Tibial artery (tissue), 4 donors: Measurements from ENCODE around the gene CD320.
"Not testable (repeated sequence)": the region's sequence is repeated elsewhere in the genome, so short reads cannot be mapped to it uniquely, and the experiment has no call there.

Experiments
- DNase-seq, 2 donors: peaks; one replicate each; pipeline ENCODE4 v3.0.0-alpha.2; 2019
- H3K27ac ChIP-seq, 2 donors: fragments of 200-600 bp; sonication (generic) in 1 of 2; 1 replicate in 1 of 2; 2 replicates in 1 of 2; pipeline ENCODE4 v1.5.1; 2018 to 2019; ENCODE audit warnings: mild to moderate bottlenecking in 1 of 2
- H3K27me3 ChIP-seq, 2 donors: fragments of 200-600 bp; sonication (generic) in 1 of 2; one replicate each; pipeline versions ENCODE4 v1.5.1 to v1.6.0; 2016 to 2019
- H3K36me3 ChIP-seq, 3 donors: fragments of 200-600 bp; sonication (generic) in 2 of 3; one replicate each; pipeline ENCODE4 v1.5.1; 2016 to 2019; ENCODE audit warnings: mild to moderate bottlenecking in 2 of 3
- H3K4me1 ChIP-seq, 4 donors: fragments of 200-600 bp; sonication (generic) in 2 of 4; 1 replicate in 3 of 4; 2 replicates in 1 of 4; pipeline ENCODE4 v1.5.1; 2016 to 2019
- H3K4me3 ChIP-seq, 2 donors: fragments of 200-600 bp; sonication (generic) in 1 of 2; 1 replicate in 1 of 2; 2 replicates in 1 of 2; pipeline ENCODE4 v1.5.1; 2018 to 2019; ENCODE audit warnings: mild to moderate bottlenecking in 2 of 2
- H3K9me3 ChIP-seq, 3 donors: fragments of 200-600 bp; sonication (generic) in 1 of 3; one replicate each; pipeline ENCODE4 v1.5.1; 2016 to 2019
- intact Hi-C: fragments of 100-400 bp; cut with DNase I; formaldehyde crosslinking; loops from one replicate; pipeline ENCODE4 v1.15.0; 2023; ENCODE audit warnings: low total_unique reads
- TF ChIP-seq, protein P1 (sequence below), 2 experiments: fragments of 200-600 bp in 1 of 2; fragments of 450-650 bp in 1 of 2; IDR thresholded peaks; one replicate each; pipeline ENCODE4 v1.5.1; 2017 to 2019; ENCODE audit warnings: antibody characterized with exemption in 2 of 2, mild to moderate bottlenecking in 1 of 2, moderate library complexity in 1 of 2

The CD320 gene

DNA sequence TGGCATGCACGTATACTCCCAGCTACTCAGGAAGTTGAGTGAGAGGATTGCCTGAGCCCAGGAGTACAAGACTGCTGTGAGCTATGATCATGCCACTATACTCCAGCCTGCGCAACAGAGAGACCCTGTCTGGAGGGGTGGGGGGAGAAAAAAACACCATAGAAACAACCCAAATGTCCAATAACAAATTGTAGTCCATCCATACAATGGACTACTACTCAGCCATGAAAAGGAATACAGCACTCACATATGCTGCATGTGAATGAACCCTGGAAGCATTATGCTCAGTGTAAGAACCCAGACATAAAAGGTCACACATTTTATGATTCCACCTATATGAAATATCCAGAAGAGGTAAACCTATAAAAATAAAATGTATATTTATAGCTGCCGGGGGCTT, 42.3 kb downstream of the CD320 start:
- intact Hi-C loops: loop anchor here (10.0 kb wide), 2 partner anchors 239 to 379 kb away; partner anchors contain the start of gene PRAM1
- TF ChIP-seq, protein P1, sequence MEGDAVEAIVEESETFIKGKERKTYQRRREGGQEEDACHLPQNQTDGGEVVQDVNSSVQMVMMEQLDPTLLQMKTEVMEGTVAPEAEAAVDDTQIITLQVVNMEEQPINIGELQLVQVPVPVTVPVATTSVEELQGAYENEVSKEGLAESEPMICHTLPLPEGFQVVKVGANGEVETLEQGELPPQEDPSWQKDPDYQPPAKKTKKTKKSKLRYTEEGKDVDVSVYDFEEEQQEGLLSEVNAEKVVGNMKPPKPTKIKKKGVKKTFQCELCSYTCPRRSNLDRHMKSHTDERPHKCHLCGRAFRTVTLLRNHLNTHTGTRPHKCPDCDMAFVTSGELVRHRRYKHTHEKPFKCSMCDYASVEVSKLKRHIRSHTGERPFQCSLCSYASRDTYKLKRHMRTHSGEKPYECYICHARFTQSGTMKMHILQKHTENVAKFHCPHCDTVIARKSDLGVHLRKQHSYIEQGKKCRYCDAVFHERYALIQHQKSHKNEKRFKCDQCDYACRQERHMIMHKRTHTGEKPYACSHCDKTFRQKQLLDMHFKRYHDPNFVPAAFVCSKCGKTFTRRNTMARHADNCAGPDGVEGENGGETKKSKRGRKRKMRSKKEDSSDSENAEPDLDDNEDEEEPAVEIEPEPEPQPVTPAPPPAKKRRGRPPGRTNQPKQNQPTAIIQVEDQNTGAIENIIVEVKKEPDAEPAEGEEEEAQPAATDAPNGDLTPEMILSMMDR (IDR thresholded peaks at IDR 0.05): no peak

DNA sequence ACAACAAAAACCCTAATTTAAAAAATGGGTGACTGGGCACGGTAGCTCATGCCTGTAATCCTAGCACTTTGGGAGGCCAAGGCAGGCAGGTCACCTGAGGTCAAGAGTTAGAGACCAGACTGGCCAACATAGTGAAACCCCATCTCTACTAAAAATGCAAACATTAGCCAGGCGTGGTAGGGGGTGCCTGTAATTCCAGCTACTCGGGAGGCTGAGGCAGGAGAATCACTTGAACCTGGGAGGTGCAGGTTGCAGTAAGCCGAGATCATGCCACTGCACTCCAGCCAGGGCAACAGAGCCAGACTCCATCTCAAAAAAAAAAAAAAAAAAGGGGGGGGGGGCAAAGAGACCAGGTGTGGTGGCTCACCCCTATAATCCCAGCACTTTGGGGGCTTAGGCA, 43.9 kb downstream of the CD320 start:
- peaks cover 0 to 15% (median 5%) of the 10 kb centered on the region in 3 donors for H3K36me3 ChIP-seq
- H3K4me3 ChIP-seq, H3K27ac ChIP-seq, H3K9me3 ChIP-seq, DNase-seq, H3K27me3 ChIP-seq, H3K4me1 ChIP-seq: not testable (repeated sequence)
- intact Hi-C loops: loop anchor here (10.0 kb wide), 2 partner anchors 241 to 381 kb away; partner anchors contain the start of gene PRAM1

More for the DNA sequence above, 42.3 kb downstream of the CD320 start:
- H3K36me3 ChIP-seq: peaks cover 0 to 15% (median 5%) of the 10 kb centered on the region in 3 donors
- DNase-seq: peak in 1 of 2 donors; percentile 6
- no peaks in the 10 kb centered on the region for H3K9me3 ChIP-seq
- H3K4me1 ChIP-seq: peaks cover 0 to 13% (median 6%) of the 10 kb centered on the region in 4 donors
- peaks cover 0 to 6% of the 10 kb centered on the region in 2 donors for H3K27me3 ChIP-seq
- no peak overlapping the region for H3K4me3 ChIP-seq
- no peak overlapping the region for H3K27ac ChIP-seq

DNA sequence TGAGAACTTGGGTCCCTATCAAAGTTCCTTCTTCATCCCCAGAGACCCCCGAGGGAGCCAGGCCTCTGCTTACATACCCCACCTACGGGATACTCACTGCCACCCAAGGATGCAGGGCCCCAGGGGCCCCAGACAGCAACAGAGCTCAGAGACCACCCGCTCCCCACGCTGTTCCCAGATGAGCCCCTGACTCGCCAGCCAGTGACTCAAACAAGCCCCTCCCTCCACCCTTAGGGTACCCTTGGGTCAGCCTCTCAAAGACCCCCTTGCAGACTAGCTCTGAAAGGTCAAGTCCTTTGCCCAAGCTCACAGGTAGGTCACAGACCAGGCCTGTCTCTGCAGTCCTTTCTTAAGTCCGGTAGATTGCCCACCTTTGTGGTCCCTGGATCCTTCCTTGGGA, 45.7 kb downstream of the CD320 start:
- Histone ChIP-seq H3K4me1 (no peaks in the 10 kb centered on the region), H3K9me3 (no peaks in the 10 kb centered on the region), H3K27me3 (peaks cover 0 to 6% of the 10 kb centered on the region in 2 donors), H3K27ac (no peak overlapping the region), H3K36me3 (peaks cover 0 to 28% (median 11%) of the 10 kb centered on the region in 3 donors), H3K4me3 (no peak overlapping the region)
- TF ChIP-seq, protein P1 (IDR thresholded peaks at IDR 0.05): no peak
- intact Hi-C loops: loop anchor here (10.0 kb wide), 2 partner anchors 242 to 382 kb away; partner anchors contain the start of gene PRAM1
- peak in 1 of 2 donors; percentile 39 for DNase-seq

DNA sequence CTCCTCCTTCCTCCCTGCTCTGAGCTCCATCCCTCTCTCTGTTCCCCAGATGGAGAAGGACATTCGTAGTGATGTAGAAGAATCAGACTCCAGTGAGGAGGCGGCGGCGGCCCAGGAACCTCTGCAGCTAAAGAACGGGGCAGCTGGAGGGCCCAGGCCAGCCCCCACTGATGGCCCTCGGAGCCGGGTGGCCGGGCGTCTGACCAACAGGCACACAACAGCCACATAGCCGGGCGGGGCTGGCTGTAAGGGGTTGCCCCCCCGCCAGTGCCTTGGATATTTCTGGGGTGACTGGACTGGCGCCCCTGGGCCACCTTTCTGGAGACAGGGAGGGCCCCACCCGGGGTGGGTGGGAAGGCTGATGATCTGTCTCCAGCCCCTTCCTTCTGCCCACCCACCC, 46.3 kb downstream of the CD320 start:
- no peak overlapping the region for H3K4me3 ChIP-seq
- no peaks in the 10 kb centered on the region for H3K4me1 ChIP-seq
- H3K36me3 ChIP-seq: peaks cover 0 to 34% (median 17%) of the 10 kb centered on the region in 3 donors
- peaks cover 0 to 6% of the 10 kb centered on the region in 2 donors for H3K27me3 ChIP-seq
- H3K9me3 ChIP-seq: no peaks in the 10 kb centered on the region
- TF ChIP-seq, protein P1 (IDR thresholded peaks at IDR 0.05): no peak
- H3K27ac ChIP-seq: no peak overlapping the region
- intact Hi-C loops: loop anchor here (10.0 kb wide), 2 partner anchors 243 to 383 kb away; partner anchors contain the start of gene PRAM1
- DNase-seq: peak in 1 of 2 donors; percentile 59

DNA sequence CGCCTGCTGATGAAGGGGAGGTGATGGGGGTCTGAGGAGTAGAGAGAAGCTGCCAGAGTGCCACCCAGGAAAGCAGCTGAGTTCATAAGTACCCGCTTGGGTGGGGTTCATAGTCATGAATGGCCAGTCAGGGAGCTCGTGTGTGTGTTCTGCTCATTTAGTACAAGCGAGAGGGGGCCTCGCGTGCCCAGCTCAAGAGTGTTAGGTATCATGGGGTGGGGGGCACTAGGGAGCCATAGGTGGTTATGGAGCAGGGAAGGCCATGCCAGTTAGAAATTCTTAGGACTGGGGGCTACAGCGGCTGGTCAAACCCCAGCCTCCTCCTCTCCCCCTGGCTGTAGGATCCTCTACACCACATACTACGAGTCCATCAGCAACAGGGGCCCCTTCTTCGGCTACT, 46.8 kb downstream of the CD320 start:
- no peak overlapping the region for H3K4me3 ChIP-seq
- H3K9me3 ChIP-seq: no peaks in the 10 kb centered on the region
- TF ChIP-seq, protein P1 (IDR thresholded peaks at IDR 0.05): no peak
- DNase-seq: peak in 1 of 2 donors; percentile 25
- H3K27me3 ChIP-seq: peaks cover 0 to 6% of the 10 kb centered on the region in 2 donors
- intact Hi-C loops: loop anchor here (10.0 kb wide), 2 partner anchors 243 to 383 kb away; partner anchors contain the start of gene PRAM1
- peaks cover 0 to 39% (median 22%) of the 10 kb centered on the region in 3 donors for H3K36me3 ChIP-seq
- H3K27ac ChIP-seq: no peak overlapping the region
- H3K4me1 ChIP-seq: no peaks in the 10 kb centered on the region

DNA sequence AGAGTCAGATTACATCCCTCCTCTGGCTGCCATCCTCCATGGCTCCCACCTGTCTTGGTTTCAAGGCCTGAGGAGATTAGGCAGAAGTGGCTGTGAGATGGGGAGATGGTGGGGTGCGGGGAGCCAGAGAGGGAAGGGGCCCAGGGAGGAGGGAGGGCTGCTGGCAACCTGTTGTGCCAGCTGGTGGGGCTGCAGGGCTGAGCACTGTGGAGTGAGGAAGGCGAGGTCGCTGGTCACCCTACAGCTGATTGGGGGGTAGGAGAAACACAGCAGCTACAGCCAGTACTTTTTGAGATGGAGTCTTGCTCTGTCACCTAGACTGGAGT, 48.3 kb downstream of the CD320 start:
- Histone ChIP-seq H3K36me3 (peaks cover 0 to 54% (median 35%) of the 10 kb centered on the region in 3 donors), H3K27ac (no peak overlapping the region), H3K27me3 (peaks cover 0 to 6% of the 10 kb centered on the region in 2 donors), H3K4me3 (no peak overlapping the region), H3K9me3 (no peaks in the 10 kb centered on the region), H3K4me1 (no peaks in the 10 kb centered on the region)
- intact Hi-C loops: loop anchor here (10.0 kb wide), 3 partner anchors 105 to 385 kb away; partner anchors contain the start of gene PRAM1
- no peak for DNase-seq
- TF ChIP-seq, protein P1 (IDR thresholded peaks at IDR 0.05): no peak
